Gastrocnemius medialis (tissue), 4 donors: ENCODE measurements around the gene DDA1.
"Not testable (repeated sequence)": the region's sequence is repeated elsewhere in the genome, so short reads cannot be mapped to it uniquely, and the experiment has no call there.

ENCODE experiments used
- POLR2A ChIP-seq, 2 donors: fragments of 450-650 bp; IDR thresholded peaks; one replicate each; pipeline ENCODE4 v1.6.1; 2017; ENCODE audit warnings: antibody characterized with exemption in 2 of 2, mild to moderate bottlenecking in 2 of 2, moderate library complexity in 2 of 2
- TF ChIP-seq, protein P1 (sequence below), 5 experiments: fragments of 450-650 bp in 3 of 5; fragments of 200-600 bp in 2 of 5; sonication (generic) in 2 of 5; IDR thresholded peaks in 4 of 5; conservative IDR thresholded peaks in 1 of 5; 1 replicate in 4 of 5; 2 replicates in 1 of 5; pipeline ENCODE4 v1.5.1; 2016 to 2019; ENCODE audit warnings: antibody characterized with exemption in 5 of 5, mild to moderate bottlenecking in 3 of 5, moderate library complexity in 3 of 5

- TF ChIP-seq, protein P1, sequence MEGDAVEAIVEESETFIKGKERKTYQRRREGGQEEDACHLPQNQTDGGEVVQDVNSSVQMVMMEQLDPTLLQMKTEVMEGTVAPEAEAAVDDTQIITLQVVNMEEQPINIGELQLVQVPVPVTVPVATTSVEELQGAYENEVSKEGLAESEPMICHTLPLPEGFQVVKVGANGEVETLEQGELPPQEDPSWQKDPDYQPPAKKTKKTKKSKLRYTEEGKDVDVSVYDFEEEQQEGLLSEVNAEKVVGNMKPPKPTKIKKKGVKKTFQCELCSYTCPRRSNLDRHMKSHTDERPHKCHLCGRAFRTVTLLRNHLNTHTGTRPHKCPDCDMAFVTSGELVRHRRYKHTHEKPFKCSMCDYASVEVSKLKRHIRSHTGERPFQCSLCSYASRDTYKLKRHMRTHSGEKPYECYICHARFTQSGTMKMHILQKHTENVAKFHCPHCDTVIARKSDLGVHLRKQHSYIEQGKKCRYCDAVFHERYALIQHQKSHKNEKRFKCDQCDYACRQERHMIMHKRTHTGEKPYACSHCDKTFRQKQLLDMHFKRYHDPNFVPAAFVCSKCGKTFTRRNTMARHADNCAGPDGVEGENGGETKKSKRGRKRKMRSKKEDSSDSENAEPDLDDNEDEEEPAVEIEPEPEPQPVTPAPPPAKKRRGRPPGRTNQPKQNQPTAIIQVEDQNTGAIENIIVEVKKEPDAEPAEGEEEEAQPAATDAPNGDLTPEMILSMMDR (IDR thresholded peaks at IDR 0.05 in 4 of 5, conservative IDR thresholded peaks at IDR 0.05 in 1 of 5), result not testable (repeated sequence)
- not testable (repeated sequence) for TF ChIP-seq POLR2A (IDR thresholded peaks at IDR 0.05)
Observed at GRCh38 chr19:17274892-17275291, 34.5 kb upstream of the DDA1 start.
